Osteoblast (primary cell): ENCODE measurements around the gene TBC1D21. TPM values are rescaled to one million over a fixed set of nuclear protein-coding genes. Genes with fewer than 3 reads are reported as not detected.

Source experiments
- DNase-seq: peaks from one replicate; pipeline ENCODE4 v3.0.0; 2011; ENCODE audit warnings: low spot score, mixed read lengths; ENCODE audit not compliant: insufficient read length; ENCODE audit errors: missing footprints
- H2AFZ ChIP-seq: 2 replicates; pipeline ENCODE4 v1.6.0; 2011; ENCODE audit warnings: mild to moderate bottlenecking, low read length
- H3K27ac ChIP-seq: 2 replicates; pipeline ENCODE4 v1.5.1; 2011; ENCODE audit warnings: mild to moderate bottlenecking, low read depth, low read length, moderate library complexity
- H3K27me3 ChIP-seq: 2 replicates; pipeline ENCODE4 v1.6.0; 2012; ENCODE audit warnings: mild to moderate bottlenecking, control low read depth, inconsistent platforms, low read length, moderate library complexity; ENCODE audit not compliant: insufficient read depth
- H3K36me3 ChIP-seq: 2 replicates; pipeline ENCODE4 v1.5.1; 2011; ENCODE audit warnings: mild to moderate bottlenecking, low read length, control low read depth, moderate library complexity; ENCODE audit not compliant: insufficient read depth
- H3K4me1 ChIP-seq: 2 replicates; pipeline ENCODE4 v1.5.1; 2011; ENCODE audit warnings: mild to moderate bottlenecking, low read length, control low read depth, moderate library complexity; ENCODE audit not compliant: insufficient read depth
- H3K4me2 ChIP-seq: 2 replicates; pipeline ENCODE4 v1.6.0; 2011; ENCODE audit warnings: mild to moderate bottlenecking, low read length; ENCODE audit not compliant: insufficient read depth
- H3K4me3 ChIP-seq: fragments of 200-600 bp; sonication (generic); 3 replicates; pipeline ENCODE4 v1.5.1; 2012; ENCODE audit warnings: mild to moderate bottlenecking, low read length, inconsistent platforms; ENCODE audit not compliant: insufficient read depth
- H3K79me2 ChIP-seq: 2 replicates; pipeline ENCODE4 v1.6.0; 2012; ENCODE audit warnings: mild to moderate bottlenecking, low read length, control low read depth, inconsistent platforms; ENCODE audit not compliant: insufficient read depth
- H3K9me3 ChIP-seq: 2 replicates; pipeline ENCODE4 v1.5.1; 2011; ENCODE audit warnings: low read depth, low read length, control low read depth
- H4K20me1 ChIP-seq: 2 replicates; pipeline ENCODE4 v1.6.0; 2012; ENCODE audit warnings: mild to moderate bottlenecking, low read length, control low read depth; ENCODE audit not compliant: insufficient read depth
- CTCF ChIP-seq: IDR thresholded peaks from 2 replicates; pipeline ENCODE4 v1.5.1; 2011; ENCODE audit warnings: mild to moderate bottlenecking, low read depth, low read length, moderate library complexity; ENCODE audit errors: extremely low read depth
- total RNA-seq: library from RNA; depleted of rRNA; stranded (reverse); fragments of >200 nt; gene quantifications from 2 replicates; pipeline ENCODE4 v1.2.3, GENCODE V29; 2012

The TBC1D21 gene
- total RNA-seq, 1 donor: not detected

GRCh38 chr15:73930371-73930770, 57.0 kb downstream of the TBC1D21 start:
- peak; percentile 96 for DNase-seq
- Histone ChIP-seq H3K4me2 (peak overlapping the region; percentile 94), H3K36me3 (peaks cover 40% of the 10 kb centered on the region), H4K20me1 (peaks cover 66% of the 10 kb centered on the region), H3K27me3 (no peaks in the 10 kb centered on the region), H3K9me3 (no peaks in the 10 kb centered on the region), H3K4me3 (peak overlapping the region; percentile 87), H3K4me1 (peaks cover 67% of the 10 kb centered on the region), H3K79me2 (peaks cover 97% of the 10 kb centered on the region), H2AFZ (no peak overlapping the region), H3K27ac (peak overlapping the region; percentile 85)
- TF ChIP-seq CTCF: no peak

GRCh38 chr15:73930790-73931281, 57.5 kb downstream of the TBC1D21 start:
- DNase-seq: peak; percentile 90
- Histone ChIP-seq H3K4me2 (peak overlapping the region; percentile 94), H2AFZ (no peak overlapping the region), H3K79me2 (peaks cover 97% of the 10 kb centered on the region), H3K27ac (peak overlapping the region; percentile 85), H3K36me3 (peaks cover 42% of the 10 kb centered on the region), H3K9me3 (no peaks in the 10 kb centered on the region), H3K27me3 (no peaks in the 10 kb centered on the region), H4K20me1 (peaks cover 70% of the 10 kb centered on the region), H3K4me3 (peak overlapping the region; percentile 87), H3K4me1 (peaks cover 66% of the 10 kb centered on the region)
- TF ChIP-seq CTCF: no peak

- Histone ChIP-seq H2AFZ (no peak overlapping the region), H3K36me3 (peaks cover 47% of the 10 kb centered on the region), H3K9me3 (no peaks in the 10 kb centered on the region), H3K4me3 (no peak overlapping the region), H3K79me2 (peaks cover 100% of the 10 kb centered on the region), H3K27ac (peak overlapping the region; percentile 85), H3K4me1 (peaks cover 69% of the 10 kb centered on the region), H4K20me1 (peaks cover 76% of the 10 kb centered on the region), H3K4me2 (peak overlapping the region; percentile 25), H3K27me3 (no peaks in the 10 kb centered on the region)
- peak; percentile 85 for DNase-seq
- TF ChIP-seq CTCF: no peak
These were observed 58.1 kb downstream of the TBC1D21 start for GRCh38 chr15:73931441-73931840.

GRCh38 chr15:73932381-73933191, 59.2 kb downstream of the TBC1D21 start:
- Histone ChIP-seq H3K79me2 (peaks cover 100% of the 10 kb centered on the region), H3K4me2 (no peak overlapping the region), H4K20me1 (peaks cover 80% of the 10 kb centered on the region), H3K4me3 (no peak overlapping the region), H2AFZ (no peak overlapping the region), H3K27ac (peak overlapping the region; percentile 85), H3K9me3 (no peaks in the 10 kb centered on the region), H3K4me1 (peaks cover 72% of the 10 kb centered on the region), H3K36me3 (peaks cover 55% of the 10 kb centered on the region), H3K27me3 (no peaks in the 10 kb centered on the region)
- peak; percentile 87 for DNase-seq
- TF ChIP-seq CTCF: no peak
